Natural killer cell treated with Interleukin-12 subunit alpha and Interleukin-12 subunit beta and Interleukin-15 and Interleukin-18, amount 100 ng/mL, for 72 hours (primary cell): ENCODE data around the gene CHD6. TPM values are rescaled to one million over a fixed set of nuclear protein-coding genes. Genes with fewer than 3 reads are reported as not detected.

Source experiments
- ATAC-seq, 2 donors: fragments of 150-1000 bp; cut with Tn5 transposase in 1 of 2; sonication (Bioruptor Pico), chemical (Tn5 transposase) in 1 of 2; 2 replicates each; pipeline ENCODE4 v1.10.0; 2021
- DNase-seq: peaks from one replicate; pipeline ENCODE4 v3.0.0; 2022; ENCODE audit warnings: low spot score
- H3K27ac Mint-ChIP-seq, 2 donors: 1 replicate in 1 of 2; 2 replicates in 1 of 2; pipeline ENCODE4 v1.8.0; 2022; ENCODE audit warnings: mixed read lengths in 2 of 2, mild to moderate bottlenecking in 1 of 2, moderate library complexity in 1 of 2
- H3K27me3 Mint-ChIP-seq, 2 donors: 1 replicate in 1 of 2; 2 replicates in 1 of 2; pipeline ENCODE4 v1.8.0; 2022; ENCODE audit warnings: mixed read lengths in 2 of 2
- H3K36me3 Mint-ChIP-seq: one replicate; pipeline ENCODE4 v1.8.0; 2022; ENCODE audit warnings: mixed read lengths
- H3K4me1 Mint-ChIP-seq, 2 donors: 1 replicate in 1 of 2; 2 replicates in 1 of 2; pipeline ENCODE4 v1.8.0; 2022; ENCODE audit warnings: low read depth in 2 of 2, mixed read lengths in 2 of 2, mild to moderate bottlenecking in 1 of 2
- H3K4me3 Mint-ChIP-seq: one replicate; pipeline ENCODE4 v1.8.0; 2022; ENCODE audit warnings: mixed read lengths
- H3K9me3 Mint-ChIP-seq: 2 replicates; pipeline ENCODE4 v1.8.0; 2022; ENCODE audit warnings: mixed read lengths
- total RNA-seq, 2 donors: library from RNA; stranded (reverse); gene quantifications; one replicate each; pipeline ENCODE4 v1.2.3, GENCODE V29; 2022

CHD6 gene
- total RNA-seq, 2 donors from 2014 or later = 27.8 to 33.0 TPM

DNA sequence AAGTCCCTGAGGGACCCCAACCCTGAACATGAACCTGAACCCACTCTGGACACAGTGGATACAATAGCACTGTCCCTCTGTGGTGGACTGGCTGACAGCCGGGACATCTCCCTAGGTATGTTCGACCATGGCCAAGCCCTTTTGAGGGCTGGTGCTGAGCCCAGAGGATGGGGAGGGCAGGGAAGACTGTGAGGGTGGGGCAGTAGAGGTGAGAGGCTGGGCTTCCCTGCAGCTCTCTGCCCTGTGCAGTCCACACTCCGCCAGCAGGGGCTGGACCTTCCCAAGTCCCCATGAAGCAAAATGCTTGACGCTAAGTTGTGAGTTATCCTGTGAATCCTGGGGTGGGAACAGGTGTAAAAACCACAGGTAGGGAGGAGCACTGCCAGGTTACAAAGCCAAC is 266.1 kb downstream of the CHD6 start:
- no peak overlapping the region for H3K4me3 Mint-ChIP-seq
- H3K27ac Mint-ChIP-seq = no peak overlapping the region
- DNase-seq (no peak), ATAC-seq (no peak)
- no peaks in the 10 kb centered on the region for H3K9me3 Mint-ChIP-seq
- no peaks in the 10 kb centered on the region for H3K36me3 Mint-ChIP-seq
- H3K4me1 Mint-ChIP-seq = no peaks in the 10 kb centered on the region
- peaks cover 0 to 7% of the 10 kb centered on the region in 2 donors for H3K27me3 Mint-ChIP-seq
